Cortex of kidney (tissue), 1 donor: ENCODE measurements around the gene SOCS7.

Experiments
- DNase-seq: peaks from one replicate; lab custom pipeline; 2025; lab: John Stamatoyannopoulos, UW

Gene SOCS7

GRCh38 chr17:38351412-38352222 is at the start of gene SOCS7:
Gene SOCS7 (plus strand): TSS chr17:38351844. CDS start chr17:38352053, 209 bp downstream.
- DNase-seq, result no peak

GRCh38 chr17:38315497-38315896 is 36.1 kb upstream of the SOCS7 start:
- DNase-seq, result no peak

GRCh38 chr17:38317081-38317480 is 34.6 kb upstream of the SOCS7 start:
- no peak for DNase-seq

- DNase-seq, result no peak
These were observed 31.2 kb upstream of the SOCS7 start for GRCh38 chr17:38320482-38320881.

- no peak for DNase-seq
These were observed 29.4 kb upstream of the SOCS7 start for GRCh38 chr17:38322156-38322779.

- no peak for DNase-seq
These were observed 28.7 kb upstream of the SOCS7 start for GRCh38 chr17:38322897-38323296.

GRCh38 chr17:38324141-38324697 is 27.4 kb upstream of the SOCS7 start:
- DNase-seq, result no peak

- no peak for DNase-seq
These were observed 26.9 kb upstream of the SOCS7 start for GRCh38 chr17:38324772-38325171.

GRCh38 chr17:38325221-38325851 is 26.3 kb upstream of the SOCS7 start:
- no peak for DNase-seq

GRCh38 chr17:38326996-38327792 is 24.4 kb upstream of the SOCS7 start:
- DNase-seq, result no peak

GRCh38 chr17:38327936-38328335 is 23.7 kb upstream of the SOCS7 start:
- no peak for DNase-seq

GRCh38 chr17:38328620-38329019 is 23.0 kb upstream of the SOCS7 start:
- DNase-seq, result no peak

GRCh38 chr17:38329284-38329683 is 22.4 kb upstream of the SOCS7 start:
- DNase-seq, result no peak

GRCh38 chr17:38329808-38330730 is 21.6 kb upstream of the SOCS7 start:
- DNase-seq, result no peak

- DNase-seq, result no peak
These were observed 20.7 kb upstream of the SOCS7 start for GRCh38 chr17:38330941-38331411.

- DNase-seq, result no peak
These were observed 18.9 kb upstream of the SOCS7 start for GRCh38 chr17:38332735-38333134.

- no peak for DNase-seq
These were observed 17.9 kb upstream of the SOCS7 start for GRCh38 chr17:38333635-38334295.

GRCh38 chr17:38334480-38335364 is 16.9 kb upstream of the SOCS7 start:
- DNase-seq, result no peak

- DNase-seq, result no peak
These were observed 14.8 kb upstream of the SOCS7 start for GRCh38 chr17:38336838-38337237.
